Panc1 (cell line): ENCODE data around the gene WNK1. TPM values are rescaled to one million over a fixed set of nuclear protein-coding genes. Genes with fewer than 3 reads are reported as not detected.

Experiments used
- ATAC-seq: fragments of 200-7000 bp; cut with Tn5 transposase; 2 replicates; pipeline ENCODE4 v1.9.1; 2020; ENCODE audit warnings: mild to moderate bottlenecking, moderate library complexity
- BruUV-seq: library from RNA; stranded (reverse); fragments of 400-500 nt; replicated peaks from 2 replicates; lab custom pipeline; 2021; lab: Mats Ljungman, UMichigan
- CTCF ChIA-PET: fragments of 300-600 bp; sonication (Branson Sonifier 250); formaldehyde crosslinking; loops from one replicate; lab custom pipeline; 2022; ENCODE audit warnings: antibody characterized with exemption; lab: Charles Lee
- POLR2A ChIA-PET: fragments of 300-600 bp; sonication (Branson Sonifier 250); formaldehyde crosslinking; loops from one replicate; lab custom pipeline; 2022; ENCODE audit warnings: antibody characterized with exemption; lab: Charles Lee
- DNase-seq: peaks from one replicate; pipeline ENCODE4 v3.0.0-alpha.2; 2010; ENCODE audit warnings: low read depth, low spot score
- H3K27ac ChIP-seq: 2 replicates; pipeline ENCODE4 v1.5.1; 2011; ENCODE audit warnings: mild to moderate bottlenecking, low read length, inconsistent platforms
- H3K27me3 ChIP-seq: fragments of 200-500 bp; sonication (Bioruptor generic); 2 replicates; pipeline ENCODE4 v1.6.0; 2014; ENCODE audit warnings: low read length, inconsistent platforms; ENCODE audit not compliant: control insufficient read depth, insufficient read depth
- H3K36me3 ChIP-seq: fragments of 200-500 bp; sonication (Bioruptor generic); 2 replicates; pipeline ENCODE4 v1.5.1; 2014; ENCODE audit warnings: inconsistent platforms, mild to moderate bottlenecking, low read length, moderate library complexity; ENCODE audit not compliant: control insufficient read depth, insufficient read depth
- H3K4me1 ChIP-seq: 2 replicates; pipeline ENCODE4 v1.5.1; 2011; ENCODE audit warnings: inconsistent platforms, mild to moderate bottlenecking, low read length, moderate library complexity; ENCODE audit not compliant: control insufficient read depth, insufficient read depth
- H3K4me3 ChIP-seq, 2 experiments: 2 replicates each; pipeline ENCODE4 v1.5.1; 2011 to 2012; ENCODE audit warnings: low read depth in 2 of 2, low read length in 2 of 2, mild to moderate bottlenecking in 2 of 2, inconsistent platforms in 1 of 2, moderate library complexity in 1 of 2
- H3K9me3 ChIP-seq: fragments of 200-500 bp; sonication (Bioruptor generic); 2 replicates; pipeline ENCODE4 v1.5.1; 2014; ENCODE audit warnings: low read depth, mild to moderate bottlenecking, inconsistent platforms, low read length, moderate library complexity; ENCODE audit not compliant: control insufficient read depth, insufficient read depth
- CTCF ChIP-seq: fragments of 450-650 bp; IDR thresholded peaks from 2 replicates; pipeline ENCODE4 v1.5.1; 2017; ENCODE audit warnings: mild to moderate bottlenecking
- POLR2AphosphoS5 ChIP-seq: IDR thresholded peaks from 2 replicates; pipeline ENCODE4 v1.6.1; 2012; ENCODE audit warnings: mild to moderate bottlenecking, low read depth, low read length, moderate library complexity
- REST ChIP-seq, 2 experiments: IDR thresholded peaks; 2 replicates each; pipeline ENCODE4 v1.6.1; 2011 to 2012; ENCODE audit warnings: low read depth in 2 of 2, control low read depth in 1 of 2, low read length in 1 of 2, mild to moderate bottlenecking in 1 of 2, moderate library complexity in 1 of 2; ENCODE audit not compliant: insufficient read depth in 1 of 2
- SIN3A ChIP-seq: IDR thresholded peaks from 2 replicates; pipeline ENCODE4 v1.6.1; 2012; ENCODE audit warnings: low read depth, mild to moderate bottlenecking, low read length, moderate library complexity, borderline replicate concordance; ENCODE audit not compliant: insufficient read depth
- TCF7L2 ChIP-seq: IDR thresholded peaks from 2 replicates; pipeline ENCODE4 v1.6.1; 2011; ENCODE audit warnings: mild to moderate bottlenecking, low read depth, low read length, inconsistent platforms
- in situ Hi-C: cut with HindIII; loops from 2 replicates; pipeline ENCODE4 v1.10.0; 2016; ENCODE audit warnings: low sequenced_read_pairs, low pct_unique_long_range_greater_than_20kb
- intact Hi-C: fragments of 100-400 bp; cut with micrococcal nuclease; formaldehyde crosslinking; loops from one replicate; pipeline ENCODE4 v1.10.0; 2022; ENCODE audit not compliant: unreplicated experiment
- total RNA-seq: library from RNA; stranded (reverse); gene quantifications from one replicate; pipeline ENCODE4 v1.2.1, GENCODE V29; 2021; ENCODE audit not compliant: unreplicated experiment

Gene WNK1
- total RNA-seq, 1 experiment from 2014 or later: 181 TPM

GRCh38 chr12:728781-729180 is 23.6 kb upstream of the WNK1 start:
- in situ Hi-C loops: no loop called here
- TF ChIP-seq SIN3A (no peak), TCF7L2 (no peak), CTCF (no peak), REST (IDR thresholded peaks at IDR 0.05; ENCODE audit: insufficient read depth in 1 of 2, low read depth in 2 of 2, low read length in 1 of 2) (no peak), POLR2AphosphoS5 (no peak)
- ATAC-seq (no peak), DNase-seq (no peak)
- Histone ChIP-seq H3K27ac (no peak overlapping the region), H3K4me3 (no peak overlapping the region), H3K27me3 (no peaks in the 10 kb centered on the region), H3K9me3 (no peaks in the 10 kb centered on the region), H3K36me3 (no peaks in the 10 kb centered on the region), H3K4me1 (no peaks in the 10 kb centered on the region)
- POLR2A ChIA-PET: no interaction called here
- intact Hi-C loops: no loop called here
- CTCF ChIA-PET: interaction anchor here (0.6 kb wide), 1 partner anchor 170 kb away, joined by 6 read pairs; no protein-coding TSS in a partner anchor
- BruUV-seq: no TSS peak

GRCh38 chr12:729221-729620 is 23.2 kb upstream of the WNK1 start:
- Histone ChIP-seq H3K4me1 (no peaks in the 10 kb centered on the region), H3K9me3 (no peaks in the 10 kb centered on the region), H3K27me3 (no peaks in the 10 kb centered on the region), H3K27ac (no peak overlapping the region), H3K36me3 (no peaks in the 10 kb centered on the region), H3K4me3 (no peak overlapping the region)
- TF ChIP-seq TCF7L2 (no peak), REST (IDR thresholded peaks at IDR 0.05; ENCODE audit: insufficient read depth in 1 of 2, low read depth in 2 of 2, low read length in 1 of 2) (no peak), SIN3A (no peak), CTCF (no peak), POLR2AphosphoS5 (no peak)
- in situ Hi-C loops: no loop called here
- ChIA-PET POLR2A (no interaction called here), CTCF (interaction anchor here (0.6 kb wide), 1 partner anchor 170 kb away, joined by 6 read pairs; no protein-coding TSS in a partner anchor)
- intact Hi-C loops: no loop called here
- no TSS peak for BruUV-seq
- no peak for DNase-seq
- ATAC-seq: no peak
